ENCODE measurements around the gene TMEM145. TPM values are rescaled to one million over a fixed set of nuclear protein-coding genes. Genes with fewer than 3 reads are reported as not detected.

Gene TMEM145
- total RNA-seq, 1 experiment from 2014 or later, result 1.2 TPM

GRCh38 chr19:42272535-42272897 is 40.6 kb upstream of the TMEM145 start:
- no peak for DNase-seq
- no peak for TF ChIP-seq EZH2 (IDR thresholded peaks at IDR 0.05; ENCODE audit: low read depth)
- TF ChIP-seq, protein P1, sequence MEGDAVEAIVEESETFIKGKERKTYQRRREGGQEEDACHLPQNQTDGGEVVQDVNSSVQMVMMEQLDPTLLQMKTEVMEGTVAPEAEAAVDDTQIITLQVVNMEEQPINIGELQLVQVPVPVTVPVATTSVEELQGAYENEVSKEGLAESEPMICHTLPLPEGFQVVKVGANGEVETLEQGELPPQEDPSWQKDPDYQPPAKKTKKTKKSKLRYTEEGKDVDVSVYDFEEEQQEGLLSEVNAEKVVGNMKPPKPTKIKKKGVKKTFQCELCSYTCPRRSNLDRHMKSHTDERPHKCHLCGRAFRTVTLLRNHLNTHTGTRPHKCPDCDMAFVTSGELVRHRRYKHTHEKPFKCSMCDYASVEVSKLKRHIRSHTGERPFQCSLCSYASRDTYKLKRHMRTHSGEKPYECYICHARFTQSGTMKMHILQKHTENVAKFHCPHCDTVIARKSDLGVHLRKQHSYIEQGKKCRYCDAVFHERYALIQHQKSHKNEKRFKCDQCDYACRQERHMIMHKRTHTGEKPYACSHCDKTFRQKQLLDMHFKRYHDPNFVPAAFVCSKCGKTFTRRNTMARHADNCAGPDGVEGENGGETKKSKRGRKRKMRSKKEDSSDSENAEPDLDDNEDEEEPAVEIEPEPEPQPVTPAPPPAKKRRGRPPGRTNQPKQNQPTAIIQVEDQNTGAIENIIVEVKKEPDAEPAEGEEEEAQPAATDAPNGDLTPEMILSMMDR (conservative IDR thresholded peaks at IDR 0.05), result no peak
- peaks cover 3% of the 10 kb centered on the region; the same call in 1 of the 2 replicates for H3F3A ChIP-seq (ENCODE audit: insufficient read depth, low read depth)
- ChIA-PET CTCF (no interaction called here), POLR2A (ENCODE audit: unreplicated experiment) (no interaction called here)
- no peaks in the 10 kb centered on the region for H3K9me2 ChIP-seq (ENCODE audit: insufficient read depth)
- intact Hi-C loops (cut with micrococcal nuclease; ENCODE audit: unreplicated experiment), result no loop called here
- H2AFZ ChIP-seq, result no peak overlapping the region
- H3K27ac ChIP-seq, result no peak overlapping the region
- no TSS peak for BruUV-seq (replicated peaks)
- no peak overlapping the region for H3K4me3 ChIP-seq
- no peak overlapping the region for H3K4me2 ChIP-seq
- H3K27me3 ChIP-seq (ENCODE audit: insufficient read depth, low read depth), result no peaks in the 10 kb centered on the region
- H3K36me3 ChIP-seq (ENCODE audit: low read depth), result no peaks in the 10 kb centered on the region; the same call in 1 of the 2 replicates
- H3K4me1 ChIP-seq (replicated peaks; ENCODE audit: insufficient read depth), result peaks cover 17% of the 10 kb centered on the region
- H4K20me1 ChIP-seq (ENCODE audit: insufficient read depth), result no peaks in the 10 kb centered on the region; the same call in 1 of the 2 replicates
- peaks cover 19% of the 10 kb centered on the region for H3K79me2 ChIP-seq (ENCODE audit: low read depth)
- no peaks in the 10 kb centered on the region for H3K9me3 ChIP-seq (ENCODE audit: insufficient read depth, low read depth)

GRCh38 chr19:42272989-42273406 is 40.1 kb upstream of the TMEM145 start:
- Histone ChIP-seq H3K9me2 (ENCODE audit: insufficient read depth) (no peaks in the 10 kb centered on the region), H3K79me2 (ENCODE audit: low read depth) (peaks cover 19% of the 10 kb centered on the region), H3K4me3 (no peak overlapping the region), H3K9me3 (ENCODE audit: insufficient read depth, low read depth) (no peaks in the 10 kb centered on the region), H3K27me3 (ENCODE audit: insufficient read depth, low read depth) (no peaks in the 10 kb centered on the region), H3F3A (ENCODE audit: insufficient read depth, low read depth) (peaks cover 6% of the 10 kb centered on the region; the same call in 1 of the 2 replicates), H2AFZ (no peak overlapping the region), H3K27ac (no peak overlapping the region), H3K36me3 (ENCODE audit: low read depth) (no peaks in the 10 kb centered on the region; the same call in 1 of the 2 replicates), H3K4me2 (no peak overlapping the region), H3K4me1 (replicated peaks; ENCODE audit: insufficient read depth) (peaks cover 13% of the 10 kb centered on the region), H4K20me1 (ENCODE audit: insufficient read depth) (no peaks in the 10 kb centered on the region; the same call in 1 of the 2 replicates)
- TF ChIP-seq, protein P1 (conservative IDR thresholded peaks at IDR 0.05), result no peak
- TF ChIP-seq EZH2 (IDR thresholded peaks at IDR 0.05; ENCODE audit: low read depth), result no peak
- no TSS peak for BruUV-seq (replicated peaks)
- POLR2A ChIA-PET (ENCODE audit: unreplicated experiment), result no interaction called here
- intact Hi-C loops (cut with micrococcal nuclease; ENCODE audit: unreplicated experiment), result no loop called here
- DNase-seq, result no peak
- CTCF ChIA-PET, result no interaction called here

- no peak for DNase-seq
- Histone ChIP-seq H3K4me3 (no peak overlapping the region), H3K9me2 (ENCODE audit: insufficient read depth) (no peaks in the 10 kb centered on the region), H3K36me3 (ENCODE audit: low read depth) (no peaks in the 10 kb centered on the region; the same call in 1 of the 2 replicates), H3K9me3 (ENCODE audit: insufficient read depth, low read depth) (no peaks in the 10 kb centered on the region), H3K4me1 (replicated peaks; ENCODE audit: insufficient read depth) (peaks cover 13% of the 10 kb centered on the region), H3K4me2 (no peak overlapping the region), H2AFZ (no peak overlapping the region), H4K20me1 (ENCODE audit: insufficient read depth) (no peaks in the 10 kb centered on the region; the same call in 1 of the 2 replicates), H3F3A (ENCODE audit: insufficient read depth, low read depth) (peaks cover 7% of the 10 kb centered on the region; the same call in 1 of the 2 replicates), H3K79me2 (ENCODE audit: low read depth) (peaks cover 19% of the 10 kb centered on the region), H3K27me3 (ENCODE audit: insufficient read depth, low read depth) (no peaks in the 10 kb centered on the region), H3K27ac (no peak overlapping the region)
- CTCF ChIA-PET, result interaction anchor here (0.6 kb wide), 1 partner anchor 8 kb away, joined by 5 read pairs; no protein-coding TSS in a partner anchor
- no TSS peak for BruUV-seq (replicated peaks)
- no peak for TF ChIP-seq EZH2 (IDR thresholded peaks at IDR 0.05; ENCODE audit: low read depth)
- TF ChIP-seq, protein P1 (conservative IDR thresholded peaks at IDR 0.05), result no peak
- POLR2A ChIA-PET (ENCODE audit: unreplicated experiment), result no interaction called here
- intact Hi-C loops (cut with micrococcal nuclease; ENCODE audit: unreplicated experiment), result no loop called here
Observed at GRCh38 chr19:42273407-42274064, 39.6 kb upstream of the TMEM145 start.

All from PC-9 (cell line).